Esophagus muscularis mucosa (tissue), 4 donors: ENCODE data around the gene RSAD1. TPM values are rescaled to one million over a fixed set of nuclear protein-coding genes. Genes with fewer than 3 reads are reported as not detected.

Source experiments
- DNase-seq: peaks from one replicate; pipeline ENCODE4 v3.0.0-alpha.2; 2017; ENCODE audit errors: extremely low spot score
- H3K27ac ChIP-seq, 4 donors: fragments of 200-600 bp; sonication (generic); replicated peaks in 1 of 4; 1 replicate in 3 of 4; 2 replicates in 1 of 4; pipeline ENCODE4 v1.5.1; 2016 to 2019; ENCODE audit warnings: mild to moderate bottlenecking in 1 of 4
- H3K27me3 ChIP-seq, 4 donors: fragments of 200-600 bp; sonication (generic); one replicate each; pipeline versions ENCODE4 v1.5.1 to v1.6.0; 2016 to 2019
- H3K36me3 ChIP-seq, 4 donors: fragments of 200-600 bp; sonication (generic); one replicate each; pipeline ENCODE4 v1.5.1; 2016 to 2019
- H3K4me1 ChIP-seq, 4 donors: fragments of 200-600 bp; sonication (generic); one replicate each; pipeline ENCODE4 v1.5.1; 2016 to 2019
- H3K4me3 ChIP-seq, 4 donors: fragments of 200-600 bp; sonication (generic); 1 replicate in 2 of 4; 2 replicates in 2 of 4; pipeline ENCODE4 v1.5.1; 2016 to 2019; ENCODE audit warnings: mild to moderate bottlenecking in 4 of 4, moderate library complexity in 1 of 4
- H3K9me3 ChIP-seq, 4 donors: fragments of 200-600 bp; sonication (generic); 1 replicate in 3 of 4; 2 replicates in 1 of 4; pipeline ENCODE4 v1.5.1; 2016 to 2019
- CTCF ChIP-seq, 3 experiments: fragments of 200-600 bp in 2 of 3; fragments of 450-650 bp in 1 of 3; sonication (generic) in 2 of 3; IDR thresholded peaks; one replicate each; pipeline ENCODE4 v1.5.1; 2017 to 2019; ENCODE audit warnings: antibody characterized with exemption in 3 of 3, mild to moderate bottlenecking in 2 of 3, moderate library complexity in 1 of 3
- EP300 ChIP-seq: sonication (generic); formaldehyde crosslinking; IDR thresholded peaks from one replicate; pipeline ENCODE4 v1.6.1; 2017; ENCODE audit warnings: antibody characterized with exemption
- POLR2A ChIP-seq: fragments of 450-650 bp; IDR thresholded peaks from one replicate; pipeline ENCODE4 v1.6.1; 2017; ENCODE audit warnings: antibody characterized with exemption, moderate library complexity, mild to moderate bottlenecking, low read depth
- POLR2AphosphoS5 ChIP-seq, 2 donors: sonication (generic); formaldehyde crosslinking; IDR thresholded peaks; one replicate each; pipeline ENCODE4 v1.6.1; 2017; ENCODE audit warnings: antibody characterized with exemption in 2 of 2
- WGBS: methylation state at CpG from one replicate; pipeline ENCODE4 v1.1.5; 2018; 5-methylcytosine and 5-hydroxymethylcytosine counted together
- intact Hi-C: fragments of 100-400 bp; cut with DNase I; formaldehyde crosslinking; loops from one replicate; pipeline ENCODE4 v1.15.1; 2023
- total RNA-seq, 4 donors: library from RNA; depleted of rRNA; stranded (reverse); fragments of >200 nt; gene quantifications; one replicate each; pipeline versions ENCODE4 v1.1.0 to v1.2.1, GENCODE V29; 2016

The RSAD1 gene
- total RNA-seq, 4 donors from 2014 or later = 12.9 to 24.6 (median 16.1) TPM

DNA sequence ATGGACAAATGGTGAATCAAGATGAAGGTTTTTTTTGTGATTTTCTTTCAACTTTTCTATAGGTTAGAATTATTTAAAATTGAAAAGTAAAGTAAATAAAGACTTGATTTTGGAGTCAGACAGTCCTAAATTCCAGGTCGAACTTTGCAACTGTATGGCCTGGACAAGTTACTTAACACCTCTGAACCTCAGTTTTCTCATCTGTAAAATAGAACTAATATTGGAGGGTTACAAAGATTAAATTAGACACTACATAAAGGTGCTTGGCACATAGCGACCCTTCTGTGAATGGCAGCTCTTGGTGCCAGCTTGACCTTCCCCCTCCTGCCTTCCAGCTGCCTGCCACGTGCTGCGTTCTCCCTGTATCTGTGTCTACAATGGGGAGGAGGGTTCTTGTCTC, 3.0 kb downstream of the RSAD1 start:
- intact Hi-C loops = loop anchor here (2.0 to 10.0 kb wide), 4 partner anchors 61 to 363 kb away; partner anchors contain the start of gene ABCC3
- 87% methylated on average over 4 of the region's 4 CpGs for WGBS
- no peak for DNase-seq
- H3K27ac ChIP-seq = peak overlapping the region; percentile 60 to 82 (median 80)
- peaks cover 35 to 42% (median 37%) of the 10 kb centered on the region in 4 donors for H3K4me1 ChIP-seq
- no peak overlapping the region for H3K4me3 ChIP-seq
- no peaks in the 10 kb centered on the region for H3K9me3 ChIP-seq
- TF ChIP-seq POLR2AphosphoS5 (IDR thresholded peaks at IDR 0.05) (no peak), POLR2A (no peak), CTCF (IDR thresholded peaks at IDR 0.05) (no peak), EP300 (no peak)
- peaks cover 0 to 9% (median 3%) of the 10 kb centered on the region in 4 donors for H3K27me3 ChIP-seq
- H3K36me3 ChIP-seq = peaks cover 12 to 46% (median 39%) of the 10 kb centered on the region in 4 donors

- intact Hi-C loops = loop anchor here (5.0 to 10.0 kb wide), 3 partner anchors 150 to 363 kb away; partner anchors contain the start of gene ABCC3
- TF ChIP-seq POLR2A (no peak), POLR2AphosphoS5 (IDR thresholded peaks at IDR 0.05) (no peak), EP300 (no peak), CTCF (IDR thresholded peaks at IDR 0.05) (no peak)
- Histone ChIP-seq H3K36me3 (peaks cover 12 to 50% (median 43%) of the 10 kb centered on the region in 4 donors), H3K27ac (peak overlapping the region; percentile 60 to 82 (median 80)), H3K9me3 (no peaks in the 10 kb centered on the region), H3K27me3 (peaks cover 0 to 5% (median 2%) of the 10 kb centered on the region in 4 donors), H3K4me1 (peaks cover 35 to 42% (median 37%) of the 10 kb centered on the region in 4 donors), H3K4me3 (no peak overlapping the region)
- no peak for DNase-seq
- WGBS = 91% methylated on average over 7 of the region's 23 CpGs
These were observed 3.5 kb downstream of the RSAD1 start for GRCh38 chr17:50482110-50482509.

DNA sequence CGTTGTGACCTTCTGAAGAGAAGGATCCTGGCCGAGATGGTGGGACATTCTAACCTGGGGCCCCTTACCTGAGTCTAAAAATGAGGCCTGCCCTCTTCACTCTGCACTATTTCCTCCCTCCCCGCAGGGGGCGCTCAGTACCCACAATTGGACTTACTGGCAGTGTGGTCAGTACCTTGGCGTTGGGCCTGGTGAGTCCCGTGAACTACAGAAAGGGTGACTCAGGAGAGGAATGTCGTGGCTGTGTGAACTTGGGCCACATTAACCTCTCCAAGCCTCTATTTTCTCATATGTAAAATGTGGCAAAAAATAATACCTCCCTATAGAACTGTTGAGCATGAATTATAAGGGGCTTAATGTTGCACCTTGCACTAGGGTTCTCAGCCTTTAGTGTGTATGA, 3.9 kb downstream of the RSAD1 start:
- WGBS = 12% methylated on average over 7 of the region's 7 CpGs
- peaks cover 0 to under 1% (median 0%) of the 10 kb centered on the region in 4 donors for H3K27me3 ChIP-seq
- H3K9me3 ChIP-seq = no peaks in the 10 kb centered on the region
- no peak overlapping the region for H3K4me3 ChIP-seq
- H3K27ac ChIP-seq = peak overlapping the region; percentile 79 to 82 (median 81)
- intact Hi-C loops = loop anchor here (5.0 to 10.0 kb wide), 3 partner anchors 150 to 362 kb away; partner anchors contain the start of gene ABCC3
- peaks cover 35 to 42% (median 37%) of the 10 kb centered on the region in 4 donors for H3K4me1 ChIP-seq
- H3K36me3 ChIP-seq = peaks cover 12 to 54% (median 46%) of the 10 kb centered on the region in 4 donors
- DNase-seq = peak; percentile 98
- TF ChIP-seq POLR2A (no peak), POLR2AphosphoS5 (IDR thresholded peaks at IDR 0.05) (peak; percentile 88 to 95), EP300 (no peak), CTCF (IDR thresholded peaks at IDR 0.05) (peak; percentile 89 to 97 (median 93))

DNA sequence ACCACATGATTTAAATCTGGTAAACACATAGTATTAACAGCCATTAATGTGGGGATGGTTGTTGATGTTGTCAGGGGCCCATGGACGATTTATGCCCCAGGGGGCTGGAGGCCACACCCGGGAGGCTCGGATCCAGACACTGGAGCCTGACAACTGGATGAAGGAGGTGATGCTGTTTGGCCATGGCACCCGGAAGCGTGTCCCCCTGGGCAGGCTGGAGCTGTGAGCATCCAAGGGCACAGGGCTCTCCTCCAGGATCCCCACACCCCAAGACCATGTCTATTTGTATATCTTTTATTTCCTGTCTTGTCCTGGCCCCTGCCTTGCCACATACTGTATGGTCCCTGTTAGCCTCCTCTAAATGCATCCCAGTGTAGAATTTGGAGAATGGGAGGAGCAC, 4.6 kb downstream of the RSAD1 start:
- no peak for DNase-seq
- 76% methylated on average over 5 of the region's 5 CpGs for WGBS
- no peaks in the 10 kb centered on the region for H3K27me3 ChIP-seq
- TF ChIP-seq EP300 = no peak
- TF ChIP-seq POLR2A = no peak
- no peak for TF ChIP-seq CTCF (IDR thresholded peaks at IDR 0.05)
- no peak for TF ChIP-seq POLR2AphosphoS5 (IDR thresholded peaks at IDR 0.05)
- H3K9me3 ChIP-seq = no peaks in the 10 kb centered on the region
- peak overlapping the region; percentile 79 to 82 (median 81) for H3K27ac ChIP-seq
- no peak overlapping the region for H3K4me3 ChIP-seq
- intact Hi-C loops = loop anchor here (5.0 to 10.0 kb wide), 3 partner anchors 149 to 362 kb away; partner anchors contain the start of gene ABCC3
- H3K4me1 ChIP-seq = peaks cover 31 to 37% (median 33%) of the 10 kb centered on the region in 4 donors
- peaks cover 12 to 59% (median 47%) of the 10 kb centered on the region in 4 donors for H3K36me3 ChIP-seq
